OCI-M1 (cell line): ENCODE results near the gene SIVA1.

Experiments used
- DNase-seq: peaks from one replicate; lab custom pipeline; 2025; lab: John Stamatoyannopoulos, UW

Gene SIVA1

GRCh38 chr14:104751539-104752422 is 1.2 kb upstream of the SIVA1 start:
- peak; percentile 71 for DNase-seq

- DNase-seq, result no peak
Measured at GRCh38 chr14:104752423-104752734, 568 bp upstream of the SIVA1 start.

GRCh38 chr14:104753528-104754212 is 723 bp downstream of the SIVA1 start:
- DNase-seq, result no peak

- DNase-seq, result no peak
Measured at GRCh38 chr14:104754213-104754851, 1.4 kb downstream of the SIVA1 start.

GRCh38 chr14:104755621-104756020 is 2.7 kb downstream of the SIVA1 start:
- no peak for DNase-seq

GRCh38 chr14:104756477-104757237 is 3.7 kb downstream of the SIVA1 start:
- no peak for DNase-seq

GRCh38 chr14:104757238-104757585 is 4.3 kb downstream of the SIVA1 start:
- no peak for DNase-seq

GRCh38 chr14:104757681-104758392 is 4.9 kb downstream of the SIVA1 start:
- DNase-seq, result no peak

- no peak for DNase-seq
Measured at GRCh38 chr14:104758981-104759969, 6.3 kb downstream of the SIVA1 start.

- DNase-seq, result no peak
Measured at GRCh38 chr14:104765517-104765916, 12.6 kb downstream of the SIVA1 start.

GRCh38 chr14:104766256-104766862 is 13.4 kb downstream of the SIVA1 start:
- no peak for DNase-seq

- DNase-seq, result no peak
Measured at GRCh38 chr14:104766863-104767633, 14.1 kb downstream of the SIVA1 start.

- DNase-seq, result no peak
Measured at GRCh38 chr14:104767634-104767918, 14.6 kb downstream of the SIVA1 start.

GRCh38 chr14:104768437-104769323 is 15.7 kb downstream of the SIVA1 start:
- peak; percentile 86 for DNase-seq

- no peak for DNase-seq
Measured at GRCh38 chr14:104769324-104770071, 16.6 kb downstream of the SIVA1 start.

GRCh38 chr14:104770072-104770579 is 17.2 kb downstream of the SIVA1 start:
- DNase-seq, result no peak

GRCh38 chr14:104770851-104771272 is 17.9 kb downstream of the SIVA1 start:
- peak; percentile 1 for DNase-seq
